Naive thymus-derived CD4-positive, alpha-beta T cell (primary cell): ENCODE measurements around the gene COMT. TPM values are rescaled to one million over a fixed set of nuclear protein-coding genes. Genes with fewer than 3 reads are reported as not detected.
A peak's percentile ranks its signal among the peaks of the same experiment; 100 is the strongest.

ENCODE experiments used
- ATAC-seq: fragments of 150-1000 bp; cut with Tn5 transposase; 2 replicates; pipeline ENCODE4 v1.10.0; 2021; ENCODE audit warnings: mild to moderate bottlenecking, moderate library complexity
- CTCF ChIA-PET: fragments of 350-600 bp; sonication (Branson Sonifier 250); formaldehyde crosslinking; loops from one replicate; lab custom pipeline; 2021; ENCODE audit warnings: antibody characterized with exemption; lab: Charles Lee
- POLR2A ChIA-PET: fragments of 350-600 bp; sonication (Branson Sonifier 250); formaldehyde crosslinking; loops from one replicate; lab custom pipeline; 2021; ENCODE audit warnings: antibody characterized with exemption, inconsistent platforms; lab: Charles Lee
- DNase-seq, 9 donors: peaks; one replicate each; pipeline versions ENCODE4 v3.0.0 to v3.0.0-alpha.2; 2020 to 2022; ENCODE audit warnings: mixed read lengths in 1 of 9
- H3K27ac ChIP-seq: one replicate; pipeline ENCODE4 v1.7.0; 2013; ENCODE audit warnings: mild to moderate bottlenecking, low read depth, low read length, moderate library complexity
- H3K27me3 ChIP-seq, 2 donors: one replicate each; pipeline ENCODE4 v1.7.0; 2013; ENCODE audit warnings: low read length in 2 of 2, mild to moderate bottlenecking in 2 of 2, moderate library complexity in 2 of 2; ENCODE audit not compliant: control insufficient read depth in 2 of 2, insufficient read depth in 2 of 2
- H3K36me3 ChIP-seq, 3 experiments: 1 replicate in 2 of 3; 2 replicates in 1 of 3; pipeline ENCODE4 v1.7.0; 2013; ENCODE audit warnings: low read length in 3 of 3, mild to moderate bottlenecking in 3 of 3, moderate library complexity in 1 of 3; ENCODE audit not compliant: insufficient read depth in 3 of 3, control insufficient read depth in 2 of 3
- H3K4me1 ChIP-seq, 2 donors: one replicate each; pipeline ENCODE4 v1.7.0; 2013; ENCODE audit warnings: low read length in 2 of 2, mild to moderate bottlenecking in 2 of 2, moderate library complexity in 1 of 2; ENCODE audit not compliant: control insufficient read depth in 2 of 2, insufficient read depth in 2 of 2
- H3K4me3 ChIP-seq: 2 replicates; pipeline ENCODE4 v1.7.0; 2013; ENCODE audit warnings: mild to moderate bottlenecking, low read length
- H3K9me3 ChIP-seq, 3 experiments: 1 replicate in 2 of 3; 2 replicates in 1 of 3; pipeline ENCODE4 v1.7.0; 2013; ENCODE audit warnings: low read length in 3 of 3; ENCODE audit not compliant: control insufficient read depth in 2 of 3
- H3K27ac Mint-ChIP-seq, 9 donors: one replicate each; pipeline ENCODE4 v1.8.0; 2020 to 2022; ENCODE audit warnings: mixed read lengths in 9 of 9, mild to moderate bottlenecking in 8 of 9, moderate library complexity in 5 of 9, inconsistent platforms in 2 of 9
- H3K27me3 Mint-ChIP-seq, 5 donors: one replicate each; pipeline ENCODE4 v1.8.0; 2021 to 2022; ENCODE audit warnings: mixed read lengths in 5 of 5, mild to moderate bottlenecking in 1 of 5
- H3K36me3 Mint-ChIP-seq, 5 donors: one replicate each; pipeline ENCODE4 v1.8.0; 2020 to 2022; ENCODE audit warnings: mixed read lengths in 5 of 5, mild to moderate bottlenecking in 3 of 5, inconsistent platforms in 1 of 5
- H3K4me1 Mint-ChIP-seq, 7 donors: one replicate each; pipeline ENCODE4 v1.8.0; 2020 to 2022; ENCODE audit warnings: mixed read lengths in 7 of 7, mild to moderate bottlenecking in 3 of 7, inconsistent platforms in 1 of 7
- H3K4me3 Mint-ChIP-seq, 10 donors: one replicate each; pipeline ENCODE4 v1.8.0; 2020 to 2022; ENCODE audit warnings: mild to moderate bottlenecking in 10 of 10, mixed read lengths in 10 of 10, moderate library complexity in 6 of 10, inconsistent platforms in 2 of 10
- H3K9me3 Mint-ChIP-seq, 11 donors: one replicate each; pipeline ENCODE4 v1.8.0; 2020 to 2022; ENCODE audit warnings: mixed read lengths in 11 of 11, mild to moderate bottlenecking in 4 of 11, inconsistent platforms in 1 of 11, moderate library complexity in 1 of 11
- intact Hi-C, 2 donors: fragments of 100-400 bp; cut with micrococcal nuclease; formaldehyde crosslinking; loops; one replicate each; pipeline ENCODE4 v1.15.1; 2023
- polyA plus RNA-seq, 2 donors: library from polyadenylated mRNA; unstranded; fragments of 300-500 nt; fragmentation: Illumina TruSeq; gene quantifications; one replicate each; pipeline ENCODE4 v1.2.3, GENCODE V29; 2021
- total RNA-seq, 6 experiments: library from RNA in 5 of 6; stranded (reverse) in 5 of 6; gene quantifications; 1 replicate in 5 of 6; 2 replicates in 1 of 6; pipeline ENCODE4 v1.2.3 and lab custom pipeline; 2021 to 2026

The COMT gene
- total and polyA plus RNA-seq, 7 experiments from 2014 or later: 30.0 to 105 (median 56.0) TPM

DNA sequence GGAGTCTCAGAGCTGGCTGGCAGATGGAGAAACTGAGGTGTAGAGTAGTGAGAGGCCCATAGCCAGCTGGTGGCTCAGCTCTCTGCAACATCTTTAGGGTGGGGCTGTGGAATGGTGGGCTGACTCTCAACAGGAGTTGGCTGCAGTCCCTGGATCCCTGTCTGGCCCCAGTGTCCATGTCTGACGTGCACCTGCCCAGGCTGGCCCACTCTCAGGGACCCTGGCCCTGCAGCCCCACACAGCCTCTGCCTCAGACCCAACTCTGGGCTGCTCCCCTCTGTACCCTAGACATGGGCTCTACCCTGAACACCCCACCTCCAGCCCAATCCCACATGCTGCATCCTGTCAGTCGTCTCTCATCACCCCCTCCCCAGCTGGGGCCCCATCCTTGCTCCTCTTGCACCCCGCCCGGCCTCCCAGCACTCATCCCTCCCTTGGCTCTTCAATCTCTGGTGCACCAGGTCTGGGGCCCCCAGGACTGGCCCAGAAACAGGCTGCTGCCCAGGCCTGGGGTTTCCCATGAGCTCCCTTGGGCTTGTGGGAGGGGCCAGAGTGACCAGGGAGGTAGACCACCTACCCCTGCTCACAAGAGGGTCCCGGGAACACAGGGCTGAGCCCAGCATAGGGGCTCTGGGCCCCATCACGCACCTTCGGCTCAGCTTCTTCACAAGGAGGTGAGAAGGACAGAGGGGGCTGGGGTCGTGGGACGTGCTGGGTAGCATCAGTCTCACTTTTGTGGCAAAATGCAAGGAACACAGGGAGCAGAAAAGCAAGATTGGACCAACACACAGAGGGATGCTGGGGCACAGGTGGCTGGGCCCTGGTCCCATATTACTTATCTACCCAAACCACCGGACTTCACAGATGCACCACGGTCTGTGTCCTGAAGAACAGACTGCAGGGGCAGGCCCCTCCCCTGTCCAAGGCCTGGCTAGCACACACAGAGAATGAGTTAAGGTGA lies 43.6 kb downstream of the COMT start:
- Mint-ChIP-seq H3K4me1 (peaks cover 0 to 3% (median 2%) of the 10 kb centered on the region in 7 donors), H3K27ac (no peak overlapping the region), H3K4me3 (peak overlapping the region in 7 of 10 donors; percentile 16 to 78 (median 41)), H3K27me3 (peaks cover 0 to 7% (median 0%) of the 10 kb centered on the region in 5 donors), H3K36me3 (no peaks in the 10 kb centered on the region), H3K9me3 (no peaks in the 10 kb centered on the region)
- intact Hi-C loops: loop anchor here in 1 of 2 donors (10.0 kb wide), 1 partner anchor 310 kb away; no protein-coding TSS in a partner anchor
- no peak overlapping the region for H3K27ac ChIP-seq
- H3K9me3 ChIP-seq: no peaks in the 10 kb centered on the region
- no peaks in the 10 kb centered on the region for H3K36me3 ChIP-seq
- no peak overlapping the region for H3K4me3 ChIP-seq
- POLR2A ChIA-PET: interaction anchor here (0.6 kb wide), 1 partner anchor 128 kb away, joined by 4 read pairs; no protein-coding TSS in a partner anchor
- H3K27me3 ChIP-seq: no peaks in the 10 kb centered on the region
- ATAC-seq (no peak), DNase-seq (no peak)
- H3K4me1 ChIP-seq: no peaks in the 10 kb centered on the region
- CTCF ChIA-PET: no interaction called here

DNA sequence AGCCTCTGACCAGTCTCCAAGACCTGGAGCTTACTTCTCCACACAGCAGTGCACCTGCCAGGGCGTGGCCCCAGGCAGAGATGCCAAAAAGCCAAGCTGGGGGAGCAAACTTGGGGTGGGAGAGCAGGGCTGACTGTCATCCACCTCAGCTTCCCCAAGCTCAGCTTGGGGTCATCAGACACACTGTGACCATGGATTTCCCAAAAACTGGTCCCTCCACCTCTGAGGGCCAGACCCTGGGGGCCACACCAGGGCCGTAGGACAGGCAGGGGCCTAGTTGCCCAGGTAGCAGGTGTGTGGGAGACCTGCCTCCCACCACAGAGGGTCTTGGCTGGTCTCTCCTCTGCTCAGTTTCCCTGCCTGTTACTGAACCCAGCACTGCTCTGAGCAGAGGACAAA lies 44.4 kb downstream of the COMT start:
- peak overlapping the region; percentile 47 to 82 (median 68) for H3K4me3 Mint-ChIP-seq
- POLR2A ChIA-PET: no interaction called here
- H3K4me1 Mint-ChIP-seq: peaks cover 0 to 3% (median 2%) of the 10 kb centered on the region in 7 donors
- no peak overlapping the region for H3K27ac ChIP-seq
- no peaks in the 10 kb centered on the region for H3K9me3 Mint-ChIP-seq
- H3K4me1 ChIP-seq: no peaks in the 10 kb centered on the region
- no peaks in the 10 kb centered on the region for H3K36me3 Mint-ChIP-seq
- H3K36me3 ChIP-seq: no peaks in the 10 kb centered on the region
- H3K27ac Mint-ChIP-seq: no peak overlapping the region
- H3K27me3 Mint-ChIP-seq: peaks cover 0 to 7% (median 0%) of the 10 kb centered on the region in 5 donors
- intact Hi-C loops: loop anchor here in 1 of 2 donors (2.0 to 10.0 kb wide), 2 partner anchors 31 to 309 kb away; partner anchors contain the start of gene ARVCF
- no peak overlapping the region for H3K4me3 ChIP-seq
- H3K27me3 ChIP-seq: no peaks in the 10 kb centered on the region
- no peak for ATAC-seq
- no peaks in the 10 kb centered on the region for H3K9me3 ChIP-seq
- DNase-seq: no peak
- CTCF ChIA-PET: no interaction called here

DNA sequence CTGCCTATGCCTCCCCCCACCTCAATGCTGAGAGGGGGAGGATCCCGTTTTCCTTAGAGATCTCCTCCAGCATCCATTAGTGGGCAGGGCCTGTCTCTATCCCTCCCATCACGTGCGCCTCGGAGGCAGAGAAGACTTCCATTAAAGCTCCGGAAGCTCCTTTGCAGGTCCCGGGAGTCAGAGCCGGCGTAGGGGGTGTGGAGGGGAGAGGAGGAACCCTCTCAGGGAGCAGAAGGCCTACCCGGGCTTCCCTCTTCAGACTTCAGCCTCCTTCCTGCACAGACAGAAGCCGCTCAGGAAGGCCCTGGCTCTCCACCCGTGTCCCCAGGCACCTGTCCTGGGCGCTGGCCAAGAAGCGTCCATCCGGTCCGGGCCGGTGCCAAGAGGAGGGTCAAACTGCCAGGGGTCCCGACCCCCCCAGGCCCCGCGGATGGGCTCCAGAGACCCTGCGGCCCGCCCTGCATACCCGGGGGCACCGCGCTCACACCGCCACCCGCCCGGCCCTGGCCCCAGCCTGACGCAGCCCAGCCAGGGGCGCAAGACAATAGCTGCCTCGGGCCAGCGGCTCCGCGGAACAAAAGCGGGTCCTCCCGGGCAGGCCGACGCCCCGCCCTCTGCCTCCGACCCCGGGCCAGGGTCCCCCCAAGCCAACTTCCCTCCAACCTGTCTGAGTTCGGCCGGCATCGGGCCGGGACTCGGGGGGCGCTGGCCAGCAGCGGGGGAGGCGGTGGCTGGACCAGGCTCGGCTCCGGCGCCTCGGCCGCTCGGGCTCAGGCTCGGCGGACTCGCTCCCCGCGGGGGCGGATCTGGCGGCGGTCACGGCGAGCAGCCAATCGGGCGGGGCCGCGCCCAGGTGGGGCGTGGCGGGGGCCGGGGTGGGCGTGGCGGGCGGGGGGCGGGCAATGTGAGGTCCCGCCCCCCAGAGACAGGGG lies 45.1 kb downstream of the COMT start:
- Mint-ChIP-seq H3K27ac (no peak overlapping the region), H3K4me3 (peak overlapping the region; percentile 47 to 82 (median 68)), H3K27me3 (peaks cover 0 to 7% (median 0%) of the 10 kb centered on the region in 5 donors), H3K9me3 (no peaks in the 10 kb centered on the region), H3K36me3 (no peaks in the 10 kb centered on the region), H3K4me1 (peaks cover 0 to 3% (median 2%) of the 10 kb centered on the region in 7 donors)
- Histone ChIP-seq H3K9me3 (no peaks in the 10 kb centered on the region), H3K27me3 (no peaks in the 10 kb centered on the region), H3K4me3 (peak overlapping the region; percentile 46), H3K27ac (peak overlapping the region; percentile 51), H3K36me3 (no peaks in the 10 kb centered on the region), H3K4me1 (no peaks in the 10 kb centered on the region)
- DNase-seq (peak; percentile 26 to 83 (median 47)), ATAC-seq (peak; percentile 95)
- CTCF ChIA-PET: no interaction called here
- POLR2A ChIA-PET: interaction anchor here (0.7 kb wide), 1 partner anchor 34 kb away, joined by 3 read pairs; no protein-coding TSS in a partner anchor
- intact Hi-C loops: loop anchor here (1.0 to 10.0 kb wide), 4 partner anchors 30 to 308 kb away; partner anchors contain the start of gene ARVCF (in 2 of the 2)

DNA sequence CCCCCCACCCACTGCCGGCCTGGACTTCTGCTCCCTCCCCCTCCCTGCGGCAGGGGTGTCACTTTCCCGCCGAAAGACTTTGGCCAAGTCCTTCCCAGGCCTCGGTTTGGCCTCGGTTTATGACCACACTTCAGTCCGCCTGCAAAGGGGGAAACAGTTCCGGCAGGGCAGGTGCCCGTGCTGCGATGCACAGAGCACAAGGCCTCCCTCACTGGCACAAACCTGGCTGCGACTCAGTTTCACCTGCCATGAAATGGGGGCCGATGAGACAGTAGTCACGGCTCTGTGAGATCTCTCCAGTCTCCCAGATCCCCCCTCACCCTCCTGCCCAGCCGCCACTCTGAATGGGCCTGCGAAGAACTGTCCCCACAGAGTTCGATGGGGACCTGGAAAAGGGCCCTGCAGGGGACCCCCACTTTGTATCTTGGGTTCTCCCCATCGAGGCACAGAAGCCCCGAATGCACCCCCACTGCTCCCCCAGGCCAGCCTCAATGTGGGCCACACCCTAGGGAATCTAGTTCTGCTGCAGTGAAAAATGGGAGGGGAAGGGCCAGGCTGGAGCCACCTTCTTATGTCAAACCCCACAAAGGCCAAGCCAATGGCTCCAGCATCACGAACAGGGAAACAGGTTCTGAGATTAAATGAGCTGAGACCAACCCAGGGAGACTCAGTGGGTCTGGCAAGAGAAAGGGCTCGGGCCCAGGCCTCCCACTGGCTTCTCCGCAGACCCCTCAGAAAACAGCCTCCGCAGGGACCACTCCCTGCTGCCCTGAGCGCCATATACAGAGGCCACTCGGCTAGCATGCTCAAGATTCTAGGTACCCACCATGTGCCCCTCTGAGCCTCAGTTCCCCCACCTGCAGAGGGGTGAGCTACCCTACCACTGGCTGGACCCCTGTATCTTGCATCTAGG lies 46.1 kb downstream of the COMT start:
- Histone ChIP-seq H3K9me3 (no peaks in the 10 kb centered on the region), H3K36me3 (no peaks in the 10 kb centered on the region), H3K27ac (no peak overlapping the region), H3K27me3 (no peaks in the 10 kb centered on the region), H3K4me1 (no peaks in the 10 kb centered on the region), H3K4me3 (no peak overlapping the region)
- intact Hi-C loops: loop anchor here (1.0 to 10.0 kb wide), 4 partner anchors 29 to 307 kb away; partner anchors contain the start of gene ARVCF (in 2 of the 2)
- Mint-ChIP-seq H3K4me3 (peak overlapping the region; percentile 13 to 83 (median 58)), H3K27me3 (peaks cover 0 to 7% (median 0%) of the 10 kb centered on the region in 5 donors), H3K9me3 (no peaks in the 10 kb centered on the region), H3K27ac (no peak overlapping the region), H3K4me1 (peaks cover 0 to 3% (median 2%) of the 10 kb centered on the region in 7 donors), H3K36me3 (no peaks in the 10 kb centered on the region)
- ChIA-PET CTCF (no interaction called here), POLR2A (no interaction called here)
- DNase-seq (no peak), ATAC-seq (no peak)

DNA sequence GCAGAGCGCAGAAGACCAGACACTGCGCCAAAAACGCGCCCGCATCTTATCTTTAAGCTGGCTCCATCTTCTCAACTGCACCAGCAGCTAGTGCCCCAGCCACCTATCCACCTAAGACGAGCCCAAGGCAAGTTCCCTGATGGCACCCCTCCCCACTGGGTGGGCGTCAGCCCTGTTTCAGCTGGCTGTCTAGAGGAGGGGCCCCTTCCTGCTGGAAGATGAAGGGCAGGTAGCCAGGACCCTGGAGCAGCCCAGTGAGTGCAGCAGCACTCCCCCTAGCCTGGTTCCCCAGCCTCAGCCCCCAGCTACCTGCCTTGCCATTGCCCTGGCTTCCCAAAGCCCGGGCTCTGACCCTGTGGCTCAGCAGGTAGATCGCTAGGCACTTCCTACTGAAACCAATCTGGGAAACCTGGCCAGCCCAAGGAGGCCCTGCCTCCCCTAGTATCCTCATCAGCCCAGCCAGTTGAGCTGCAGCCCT lies 46.8 kb downstream of the COMT start:
- ATAC-seq: no peak
- H3K4me1 Mint-ChIP-seq: peaks cover 0 to 3% (median 2%) of the 10 kb centered on the region in 7 donors
- intact Hi-C loops: loop anchor here in 1 of 2 donors (10.0 kb wide), 1 partner anchor 306 kb away; no protein-coding TSS in a partner anchor

More for the DNA sequence above, 46.8 kb downstream of the COMT start:
- no peaks in the 10 kb centered on the region for H3K36me3 Mint-ChIP-seq
- ChIA-PET CTCF (no interaction called here), POLR2A (no interaction called here)
- no peaks in the 10 kb centered on the region for H3K4me1 ChIP-seq
- H3K27me3 ChIP-seq: no peaks in the 10 kb centered on the region
- H3K27ac Mint-ChIP-seq: no peak overlapping the region
- no peak overlapping the region for H3K4me3 ChIP-seq
- H3K4me3 Mint-ChIP-seq: peak overlapping the region; percentile 13 to 83 (median 58)
- H3K9me3 ChIP-seq: no peaks in the 10 kb centered on the region
- no peak overlapping the region for H3K27ac ChIP-seq
- peaks cover 0 to 7% (median 0%) of the 10 kb centered on the region in 5 donors for H3K27me3 Mint-ChIP-seq
- DNase-seq: no peak
- no peaks in the 10 kb centered on the region for H3K9me3 Mint-ChIP-seq
- H3K36me3 ChIP-seq: no peaks in the 10 kb centered on the region
